Effector CD4-positive, alpha-beta T cell (primary cell): ENCODE data around the gene HPD.
A peak's percentile ranks its signal among the peaks of the same experiment; 100 is the strongest.

ENCODE experiments used
- DNase-seq: peaks from one replicate; pipeline ENCODE4 v3.0.0-alpha.2; 2020

HPD gene

GRCh38 chr12:121827351-121828099, 31.1 kb downstream of the HPD start:
- no peak for DNase-seq

- DNase-seq, result no peak
These were observed 32.1 kb downstream of the HPD start for GRCh38 chr12:121826318-121827150.

- DNase-seq, result no peak
These were observed 33.6 kb downstream of the HPD start for GRCh38 chr12:121825041-121825523.

GRCh38 chr12:121823727-121824115, 34.9 kb downstream of the HPD start:
- no peak for DNase-seq

GRCh38 chr12:121823101-121823726, 35.4 kb downstream of the HPD start:
- DNase-seq, result no peak

GRCh38 chr12:121822393-121823100, 36.1 kb downstream of the HPD start:
- DNase-seq, result no peak

- DNase-seq, result no peak
These were observed 38.6 kb downstream of the HPD start for GRCh38 chr12:121820056-121820455.

GRCh38 chr12:121819212-121819949, 39.3 kb downstream of the HPD start:
- no peak for DNase-seq

GRCh38 chr12:121817648-121818043, 41.0 kb downstream of the HPD start:
- DNase-seq, result no peak

GRCh38 chr12:121816925-121817647, 41.6 kb downstream of the HPD start:
- no peak for DNase-seq

- no peak for DNase-seq
These were observed 43.4 kb downstream of the HPD start for GRCh38 chr12:121815263-121815662.

GRCh38 chr12:121814429-121815119, 44.1 kb downstream of the HPD start:
- no peak for DNase-seq

- DNase-seq, result no peak
These were observed 44.7 kb downstream of the HPD start for GRCh38 chr12:121813951-121814350.

GRCh38 chr12:121812921-121813896, 45.5 kb downstream of the HPD start:
- no peak for DNase-seq

GRCh38 chr12:121812320-121812871, 46.3 kb downstream of the HPD start:
- no peak for DNase-seq

GRCh38 chr12:121811434-121812319, 47.0 kb downstream of the HPD start:
- peak; percentile 61 for DNase-seq

GRCh38 chr12:121810833-121811433, 47.7 kb downstream of the HPD start:
- DNase-seq, result no peak
